H1 (cell line): ENCODE results near the gene PRKCH. TPM values are rescaled to one million over a fixed set of nuclear protein-coding genes. Genes with fewer than 3 reads are reported as not detected.

Experiments used
- CTCF ChIA-PET: fragments of 300-600 bp; sonication (Branson Sonifier 250); formaldehyde crosslinking; loops from one replicate; lab custom pipeline; 2021; ENCODE audit not compliant: partially characterized antibody; lab: Charles Lee
- POLR2A ChIA-PET: fragments of 300-600 bp; sonication (Branson Sonifier 250); formaldehyde crosslinking; loops from one replicate; lab custom pipeline; 2021; ENCODE audit warnings: inconsistent platforms; ENCODE audit not compliant: partially characterized antibody; lab: Charles Lee
- DNase-seq, 2 experiments: peaks; one replicate each; pipeline versions ENCODE4 v3.0.0 to v3.0.0-alpha.2; 2010 to 2022; ENCODE audit warnings: low spot score in 2 of 2, low read depth in 1 of 2, mixed read lengths in 1 of 2
- FAIRE-seq: peaks from 2 replicates; lab custom pipeline; 2011; peaks lifted over from hg19 to GRCh38; lab: Jason Lieb, UNC
- H2AFZ ChIP-seq: 2 replicates; pipeline ENCODE4 v1.8.1; 2012; ENCODE audit warnings: low read length, inconsistent platforms
- H2AK5ac ChIP-seq: 2 replicates; pipeline ENCODE4 v1.6.1; 2013; ENCODE audit warnings: low read depth, low read length
- H2BK120ac ChIP-seq: replicated peaks from 2 replicates; pipeline ENCODE3; 2013; ENCODE audit warnings: low read depth, low read length, inconsistent platforms
- H2BK12ac ChIP-seq: 2 replicates; pipeline ENCODE4 v1.6.1; 2013; ENCODE audit warnings: low read depth, low read length
- H2BK15ac ChIP-seq: 2 replicates; pipeline ENCODE4 v1.6.1; 2013; ENCODE audit warnings: low read length
- H2BK20ac ChIP-seq: 2 replicates; pipeline ENCODE4 v1.6.1; 2013; ENCODE audit warnings: low read length
- H2BK5ac ChIP-seq: 2 replicates; pipeline ENCODE4 v1.6.1; 2013; ENCODE audit warnings: low read depth, low read length
- H3K14ac ChIP-seq: 2 replicates; pipeline ENCODE4 v1.6.1; 2013; ENCODE audit warnings: inconsistent platforms; ENCODE audit not compliant: insufficient read length
- H3K18ac ChIP-seq: 2 replicates; pipeline ENCODE4 v1.6.1; 2013; ENCODE audit warnings: low read length; ENCODE audit errors: extremely low read depth
- H3K23ac ChIP-seq: 2 replicates; pipeline ENCODE4 v1.6.1; 2013; ENCODE audit warnings: inconsistent platforms; ENCODE audit not compliant: insufficient read length
- H3K23me2 ChIP-seq: 2 replicates; pipeline ENCODE4 v1.6.1; 2013; ENCODE audit warnings: low read depth, low read length
- H3K27ac ChIP-seq: 2 replicates; pipeline ENCODE4 v1.6.1; 2011; ENCODE audit warnings: low read depth, low read length, inconsistent platforms
- H3K27me3 ChIP-seq, 4 experiments: replicated peaks in 1 of 4; 1 replicate in 1 of 4; 2 replicates in 3 of 4; pipeline versions ENCODE4 v1.6.1 to v1.8.1; 2011 to 2013; ENCODE audit warnings: low read length in 3 of 4, mild to moderate bottlenecking in 3 of 4, inconsistent platforms in 2 of 4, mixed read lengths in 2 of 4, moderate library complexity in 1 of 4; ENCODE audit not compliant: control insufficient read depth in 3 of 4, insufficient read depth in 3 of 4; ENCODE audit errors: extremely low read depth in 1 of 4
- H3K36me3 ChIP-seq, 4 experiments: 2 replicates each; pipeline versions ENCODE4 v1.6.1 to v1.8.1; 2011 to 2013; ENCODE audit warnings: mild to moderate bottlenecking in 4 of 4, low read length in 3 of 4, moderate library complexity in 2 of 4, control low read depth in 1 of 4, inconsistent platforms in 1 of 4; ENCODE audit not compliant: insufficient read depth in 4 of 4, control insufficient read depth in 2 of 4
- H3K4ac ChIP-seq: replicated peaks from 2 replicates; pipeline ENCODE3; 2013; ENCODE audit warnings: low read length, low read depth, mixed read lengths, inconsistent platforms; ENCODE audit not compliant: insufficient read length
- H3K4me1 ChIP-seq, 4 experiments: replicated peaks in 1 of 4; 1 replicate in 1 of 4; 2 replicates in 3 of 4; pipeline versions ENCODE4 v1.6.1 to v1.8.1; 2011 to 2013; ENCODE audit warnings: low read length in 3 of 4, inconsistent platforms in 2 of 4, mixed read lengths in 1 of 4; ENCODE audit not compliant: insufficient read depth in 4 of 4, control insufficient read depth in 3 of 4
- H3K4me2 ChIP-seq, 2 experiments: 2 replicates each; pipeline versions ENCODE4 v1.6.1 to v1.8.1; 2011 to 2013; ENCODE audit warnings: low read depth in 2 of 2, low read length in 2 of 2, control low read depth in 1 of 2, inconsistent platforms in 1 of 2, mild to moderate bottlenecking in 1 of 2; ENCODE audit not compliant: insufficient read depth in 1 of 2
- H3K4me3 ChIP-seq, 4 experiments: fragments of 200-600, 300-600 bp in 1 of 4; sonication (generic), shearing (Covaris generic), sonication (Bioruptor Twin) in 1 of 4; 2 replicates each; pipeline versions ENCODE4 v1.5.1 to v1.8.1; 2011 to 2016; ENCODE audit warnings: low read length in 4 of 4, low read depth in 3 of 4, control low read depth in 2 of 4, inconsistent platforms in 2 of 4, mild to moderate bottlenecking in 2 of 4, mixed read lengths in 1 of 4, moderate library complexity in 1 of 4; ENCODE audit not compliant: insufficient read depth in 2 of 4; ENCODE audit errors: extremely low read depth in 1 of 4
- H3K56ac ChIP-seq: replicated peaks from 2 replicates; pipeline ENCODE3; 2013; ENCODE audit warnings: low read depth, mild to moderate bottlenecking, mixed read lengths, low read length, inconsistent platforms; ENCODE audit not compliant: insufficient read length
- H3K79me1 ChIP-seq: 2 replicates; pipeline ENCODE4 v1.6.1; 2013; ENCODE audit warnings: low read depth, low read length, control low read depth
- H3K79me2 ChIP-seq, 2 experiments: 2 replicates each; pipeline versions ENCODE4 v1.6.1 to v1.8.1; 2012 to 2013; ENCODE audit warnings: low read length in 2 of 2, mild to moderate bottlenecking in 2 of 2, inconsistent platforms in 1 of 2; ENCODE audit not compliant: insufficient read depth in 2 of 2, control insufficient read depth in 1 of 2
- H3K9ac ChIP-seq, 4 experiments: replicated peaks in 1 of 4; 1 replicate in 1 of 4; 2 replicates in 3 of 4; pipeline versions ENCODE4 v1.6.1 to v1.8.1; 2011 to 2013; ENCODE audit warnings: low read depth in 3 of 4, low read length in 3 of 4, control low read depth in 2 of 4, mild to moderate bottlenecking in 2 of 4, moderate library complexity in 2 of 4, inconsistent platforms in 1 of 4; ENCODE audit errors: extremely low read depth in 1 of 4
- H3K9me3 ChIP-seq, 2 experiments: 2 replicates each; pipeline versions ENCODE4 v1.6.1 to v1.8.1; 2012 to 2013; ENCODE audit warnings: mild to moderate bottlenecking in 2 of 2, moderate library complexity in 2 of 2, control low read depth in 1 of 2, inconsistent platforms in 1 of 2, low read depth in 1 of 2, low read length in 1 of 2, mixed read lengths in 1 of 2; ENCODE audit not compliant: insufficient read depth in 2 of 2
- H4K20me1 ChIP-seq, 2 experiments: replicated peaks in 1 of 2; 2 replicates each; pipeline versions ENCODE3 to v1.8.1; 2011 to 2013; ENCODE audit warnings: inconsistent platforms in 2 of 2, low read length in 2 of 2, mild to moderate bottlenecking in 1 of 2; ENCODE audit not compliant: insufficient read depth in 2 of 2, control insufficient read depth in 1 of 2
- H4K5ac ChIP-seq: 2 replicates; pipeline ENCODE4 v1.6.1; 2013; ENCODE audit warnings: low read length, low read depth, mixed read lengths, inconsistent platforms; ENCODE audit not compliant: insufficient read length
- H4K8ac ChIP-seq: 2 replicates; pipeline ENCODE4 v1.8.0; 2013; ENCODE audit warnings: mild to moderate bottlenecking, moderate library complexity, low read length, inconsistent platforms; ENCODE audit not compliant: insufficient read depth; ENCODE audit errors: extremely low read depth
- H4K91ac ChIP-seq: replicated peaks from 2 replicates; pipeline ENCODE3; 2013; ENCODE audit warnings: low read length, mixed read lengths, inconsistent platforms; ENCODE audit not compliant: insufficient read length
- BACH1 ChIP-seq: IDR thresholded peaks from 2 replicates; pipeline ENCODE4 v1.6.1; 2012; ENCODE audit warnings: low read length, improper control_type of control experiment
- CHD1 ChIP-seq: IDR thresholded peaks from 2 replicates; pipeline ENCODE4 v1.6.1; 2012; ENCODE audit warnings: low read depth, low read length, improper control_type of control experiment
- CREB1 ChIP-seq: IDR thresholded peaks from 2 replicates; pipeline ENCODE4 v1.6.1; 2012; ENCODE audit warnings: inconsistent platforms
- JUND ChIP-seq: IDR thresholded peaks from 2 replicates; pipeline ENCODE4 v1.6.1; 2011; ENCODE audit warnings: mild to moderate bottlenecking, improper control_type of control experiment, low read length
- MAFK ChIP-seq: IDR thresholded peaks from 2 replicates; pipeline ENCODE4 v1.6.1; 2012; ENCODE audit warnings: low read depth, mild to moderate bottlenecking, improper control_type of control experiment, low read length
- MAX ChIP-seq: IDR thresholded peaks from 2 replicates; pipeline ENCODE4 v1.6.1; 2012; ENCODE audit warnings: inconsistent platforms
- NRF1 ChIP-seq: IDR thresholded peaks from 2 replicates; pipeline ENCODE4 v1.6.1; 2011; ENCODE audit warnings: mild to moderate bottlenecking, low read depth, low read length, improper control_type of control experiment
- RAD21 ChIP-seq, 2 experiments: IDR thresholded peaks in 1 of 2; conservative IDR thresholded peaks in 1 of 2; 2 replicates each; pipeline ENCODE4 v1.6.1; 2011; ENCODE audit warnings: low read depth in 2 of 2, low read length in 2 of 2, improper control_type of control experiment in 1 of 2, inconsistent platforms in 1 of 2, mild to moderate bottlenecking in 1 of 2, moderate library complexity in 1 of 2
- SP4 ChIP-seq: IDR thresholded peaks from 2 replicates; pipeline ENCODE4 v1.6.1; 2012; ENCODE audit warnings: low read length, inconsistent platforms
- SUZ12 ChIP-seq: fragments of 200-600 bp; sonication (generic); IDR thresholded peaks from 2 replicates; pipeline ENCODE4 v1.6.1; 2012; ENCODE audit warnings: mild to moderate bottlenecking, inconsistent platforms, low read length, moderate library complexity, mixed read lengths
- WGBS, 2 experiments: shearing (Covaris generic) in 1 of 2; methylation state at CpG; one replicate each; pipeline versions ENCODE4 v1.1.6 to v1.1.7; 2013 to 2015; ENCODE audit warnings: low lambda C conversion rate in 2 of 2, mixed read lengths in 2 of 2, inconsistent platforms in 1 of 2, low coverage in 1 of 2, missing lambda C conversion rate in 1 of 2; ENCODE audit not compliant: insufficient replicate concordance in 2 of 2, insufficient coverage in 1 of 2, insufficient read length in 1 of 2; ENCODE audit errors: extremely low coverage in 1 of 2, missing lambda C conversion rate in 1 of 2; 5-methylcytosine and 5-hydroxymethylcytosine counted together
- polyA plus RNA-seq, 7 experiments: library from polyadenylated mRNA; depleted of rRNA in 3 of 7; stranded (reverse) in 5 of 7; unstranded in 2 of 7; fragments of >200 nt in 5 of 7; fragments of 200-250 nt in 2 of 7; gene quantifications; 1 replicate in 5 of 7; 2 replicates in 1 of 7; 4 replicates in 1 of 7; pipeline versions ENCODE4 v1.2.1 to v1.2.3, GENCODE V29; 2011 to 2013; ENCODE audit warnings: missing spikeins in 2 of 7, mixed read lengths in 2 of 7
- total RNA-seq: library from RNA; stranded (reverse); fragmentation: NEBNext Ultra II Directional; extraction: Animal tissue kit (Norgen Biotek cat#: 25700); gene quantifications from 2 replicates; pipeline ENCODE4 v1.2.1, GENCODE V29; 2021

The PRKCH gene
- total and polyA plus RNA-seq, 2 of the 8 experiments (the other 6 are each of a cell fraction or from before 2014, with no cell fraction given): 6.4 to 7.0 TPM

GRCh38 chr14:61488417-61489401, 167.3 kb downstream of the PRKCH start:
- Histone ChIP-seq H3K36me3 (no peaks in the 10 kb centered on the region; a peak in 1 of 8 replicates), H2AK5ac (no peak overlapping the region), H2BK5ac (no peak overlapping the region), H3K23ac (no peak overlapping the region), H2BK120ac (no peak overlapping the region), H3K4me2 (no peak overlapping the region), H2AFZ (no peak overlapping the region), H3K27me3 (no peaks in the 10 kb centered on the region), H3K14ac (no peak overlapping the region), H3K56ac (no peak overlapping the region), H2BK15ac (no peak overlapping the region), H3K18ac (no peak overlapping the region), H4K91ac (no peak overlapping the region), H3K27ac (no peak overlapping the region), H3K23me2 (no peaks in the 10 kb centered on the region), H3K9me3 (no peaks in the 10 kb centered on the region), H3K9ac (no peak overlapping the region), H4K8ac (no peak overlapping the region), H3K79me1 (no peaks in the 10 kb centered on the region), H3K4ac (no peak overlapping the region), H3K79me2 (no peaks in the 10 kb centered on the region), H3K4me3 (no peak overlapping the region), H4K20me1 (no peaks in the 10 kb centered on the region), H2BK20ac (no peak overlapping the region), H4K5ac (no peak overlapping the region), H3K4me1 (no peaks in the 10 kb centered on the region), H2BK12ac (no peak overlapping the region)
- DNase-seq: no peak
- no peak for FAIRE-seq
- ChIA-PET POLR2A (interaction anchor here (0.6 to 3.0 kb wide), 2 partner anchors 9 to 1932 kb away, joined by 5 to 11 read pairs; no protein-coding TSS in a partner anchor), CTCF (interaction anchor here (0.8 to 1.6 kb wide), 3 partner anchors 11 to 13 kb away, joined by 3 to 7 read pairs (median 4); no protein-coding TSS in a partner anchor)
- 93% methylated on average over 4 of the region's 4 CpGs; no CpG with 5 or more reads in 1 of the 2 experiments for WGBS, 2 experiments
- no peak for TF ChIP-seq RAD21 (IDR thresholded peaks at IDR 0.05 in 1 of 2, conservative IDR thresholded peaks at IDR 0.05 in 1 of 2; ENCODE audit: low read depth in 2 of 2, low read length in 2 of 2)
- TF ChIP-seq MAFK: no peak
- TF ChIP-seq JUND: no peak
- no peak for TF ChIP-seq SP4
- TF ChIP-seq CREB1: no peak
- no peak for TF ChIP-seq MAX
- TF ChIP-seq SUZ12: no peak
- TF ChIP-seq NRF1: no peak
- TF ChIP-seq CHD1: no peak
- no peak for TF ChIP-seq BACH1
